Lower leg skin (tissue), 3 donors: ENCODE data around the gene TMEM44.

Experiments
- POLR2A ChIP-seq, 2 donors: fragments of 450-650 bp; IDR thresholded peaks; one replicate each; pipeline ENCODE4 v1.6.1; 2016 to 2017; ENCODE audit warnings: antibody characterized with exemption in 2 of 2, mild to moderate bottlenecking in 1 of 2, moderate library complexity in 1 of 2
- TF ChIP-seq, protein P1 (sequence below), 3 donors: fragments of 450-650 bp; IDR thresholded peaks; one replicate each; pipeline ENCODE4 v1.5.1; 2016; ENCODE audit warnings: antibody characterized with exemption in 3 of 3, mild to moderate bottlenecking in 3 of 3, moderate library complexity in 2 of 3

DNA sequence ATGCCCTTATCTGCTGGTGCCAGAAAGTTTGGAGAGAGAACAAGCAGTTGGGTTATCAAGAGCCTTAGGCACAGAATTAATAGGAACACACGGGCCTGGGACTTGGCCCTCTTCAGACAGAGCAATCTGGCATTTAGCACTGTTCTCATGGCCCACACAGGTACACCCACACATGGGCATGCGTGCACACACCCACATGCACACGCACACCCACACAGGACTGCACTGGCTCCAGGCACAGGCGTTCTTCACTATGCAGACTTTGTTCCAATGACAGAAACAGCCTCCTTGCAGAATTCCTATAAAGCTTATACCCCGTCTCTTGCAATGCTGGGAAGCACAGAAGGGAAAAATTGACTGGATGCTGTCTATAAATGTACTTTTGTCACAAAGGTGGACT lies 36.3 kb downstream of the TMEM44 start:
- TF ChIP-seq, protein P1, sequence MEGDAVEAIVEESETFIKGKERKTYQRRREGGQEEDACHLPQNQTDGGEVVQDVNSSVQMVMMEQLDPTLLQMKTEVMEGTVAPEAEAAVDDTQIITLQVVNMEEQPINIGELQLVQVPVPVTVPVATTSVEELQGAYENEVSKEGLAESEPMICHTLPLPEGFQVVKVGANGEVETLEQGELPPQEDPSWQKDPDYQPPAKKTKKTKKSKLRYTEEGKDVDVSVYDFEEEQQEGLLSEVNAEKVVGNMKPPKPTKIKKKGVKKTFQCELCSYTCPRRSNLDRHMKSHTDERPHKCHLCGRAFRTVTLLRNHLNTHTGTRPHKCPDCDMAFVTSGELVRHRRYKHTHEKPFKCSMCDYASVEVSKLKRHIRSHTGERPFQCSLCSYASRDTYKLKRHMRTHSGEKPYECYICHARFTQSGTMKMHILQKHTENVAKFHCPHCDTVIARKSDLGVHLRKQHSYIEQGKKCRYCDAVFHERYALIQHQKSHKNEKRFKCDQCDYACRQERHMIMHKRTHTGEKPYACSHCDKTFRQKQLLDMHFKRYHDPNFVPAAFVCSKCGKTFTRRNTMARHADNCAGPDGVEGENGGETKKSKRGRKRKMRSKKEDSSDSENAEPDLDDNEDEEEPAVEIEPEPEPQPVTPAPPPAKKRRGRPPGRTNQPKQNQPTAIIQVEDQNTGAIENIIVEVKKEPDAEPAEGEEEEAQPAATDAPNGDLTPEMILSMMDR (IDR thresholded peaks at IDR 0.05), result no peak
- no peak for TF ChIP-seq POLR2A (IDR thresholded peaks at IDR 0.05)
